NCI-H1105 (cell line): ENCODE results near the gene MYO1A.

Source experiments
- DNase-seq: peaks from one replicate; lab custom pipeline; 2025; lab: John Stamatoyannopoulos, UW

Gene MYO1A

DNA sequence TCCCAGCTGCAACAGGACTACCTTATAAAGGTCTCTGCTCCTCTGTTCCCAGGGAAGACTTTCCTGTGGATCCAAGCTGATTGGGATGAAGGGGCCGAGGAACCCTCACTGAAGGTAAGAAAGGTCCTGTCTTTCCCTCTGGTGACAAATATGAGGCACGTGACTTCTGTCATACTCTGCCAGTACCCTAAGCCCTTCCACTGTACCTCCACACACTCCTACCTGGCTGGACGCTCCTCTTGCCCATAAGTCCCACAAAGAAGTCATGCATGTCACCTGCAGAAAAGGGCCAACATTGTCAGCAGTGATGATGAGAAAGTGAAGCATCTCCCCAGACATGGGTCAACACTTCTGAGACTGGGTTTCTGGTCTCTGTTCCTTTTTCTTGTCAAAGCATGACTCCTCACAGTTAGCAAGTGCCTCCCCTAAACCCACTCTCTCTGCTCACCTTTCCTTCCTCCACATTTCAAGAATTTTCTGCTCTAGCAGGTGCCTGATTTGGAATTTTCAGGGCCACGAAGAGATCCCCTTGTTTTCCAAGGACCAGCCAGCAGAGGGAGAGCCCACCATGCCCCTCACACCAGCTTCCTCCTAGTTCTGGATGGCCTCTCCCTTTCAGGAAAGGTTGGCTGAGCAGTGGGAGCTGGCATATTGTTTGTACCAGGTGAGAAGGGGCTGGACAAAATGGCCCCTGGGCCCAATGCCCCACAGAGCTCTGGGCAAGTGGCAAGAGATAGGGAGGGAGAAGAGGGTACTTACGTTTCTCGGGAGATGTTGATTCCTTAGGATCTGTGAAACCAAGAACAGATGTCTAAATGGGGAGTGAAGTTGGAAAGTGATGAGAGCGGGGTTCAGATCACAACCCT lies 37.1 kb downstream of the MYO1A start:
- no peak for DNase-seq

DNA sequence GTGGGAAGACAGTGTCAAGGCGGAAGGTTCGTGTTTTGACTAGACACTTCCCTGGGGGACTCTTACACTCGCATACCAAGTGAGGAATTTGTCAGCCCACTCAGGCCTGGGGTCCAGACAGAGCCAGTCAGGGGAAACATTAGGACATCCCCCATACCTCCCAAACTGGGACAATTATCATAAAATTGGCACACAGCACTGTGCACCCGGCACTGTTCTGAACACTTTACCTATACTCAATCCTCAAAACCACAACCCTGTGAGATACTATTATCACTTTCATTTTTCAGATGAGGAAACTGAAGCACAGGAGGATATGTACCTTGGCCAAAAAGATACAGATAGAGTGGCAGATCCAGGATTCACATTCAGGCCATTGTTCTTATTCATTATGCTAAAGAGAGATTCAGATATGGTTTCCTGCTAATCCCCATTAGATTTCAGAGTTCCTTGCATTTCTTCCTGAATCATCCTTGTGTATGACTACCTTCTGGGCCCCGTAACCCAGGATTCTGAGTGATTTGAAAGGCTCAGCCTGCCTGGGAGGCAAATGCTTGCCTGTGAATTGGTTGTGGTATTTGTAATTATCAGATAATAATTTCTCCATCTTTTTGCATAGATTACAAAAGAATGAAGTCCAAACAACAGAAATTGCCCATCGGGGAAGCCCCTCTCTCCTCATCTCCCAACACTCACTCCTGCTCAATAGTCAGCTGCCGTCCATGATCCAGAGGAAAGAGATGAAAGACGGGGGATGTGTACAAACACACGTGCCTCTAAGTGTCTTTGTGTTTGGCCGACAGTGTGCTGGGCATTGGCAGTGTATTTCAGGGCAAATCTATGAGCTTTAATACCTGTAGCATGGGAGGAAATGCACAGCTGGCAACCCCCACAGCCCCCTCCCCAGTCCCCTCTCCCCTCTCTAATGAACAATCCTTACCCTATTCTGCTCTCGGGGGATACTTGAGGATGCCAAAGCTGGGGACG lies 38.2 kb downstream of the MYO1A start:
- DNase-seq = no peak

DNA sequence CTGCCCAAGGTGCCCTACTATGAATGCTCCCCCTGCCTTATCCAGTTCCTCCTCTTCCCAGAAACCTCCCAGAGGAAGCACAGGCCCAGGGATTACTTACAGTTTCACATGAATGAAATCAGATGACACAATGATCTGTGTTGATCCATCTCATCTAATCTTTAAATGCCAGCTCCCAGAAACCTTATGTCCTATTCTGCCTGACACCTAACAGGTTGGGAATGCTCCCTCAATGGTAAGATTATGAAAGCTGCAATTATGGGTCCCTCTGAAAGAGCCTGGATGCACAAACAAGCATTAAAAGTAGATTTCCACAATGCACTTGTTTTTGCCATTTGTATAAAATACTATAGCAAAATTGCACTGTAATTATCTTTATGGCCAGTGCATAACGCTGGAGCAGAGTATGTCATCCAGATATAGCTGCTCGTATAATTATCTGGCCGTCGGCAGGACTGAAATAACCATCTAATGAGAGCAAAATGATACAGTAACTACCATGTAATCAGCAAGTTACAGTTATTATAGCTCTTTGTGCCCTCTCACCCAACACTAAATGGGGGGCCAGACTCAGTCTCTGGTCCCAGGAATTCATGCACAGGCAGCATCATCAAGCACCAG lies 39.2 kb downstream of the MYO1A start:
- DNase-seq = no peak

DNA sequence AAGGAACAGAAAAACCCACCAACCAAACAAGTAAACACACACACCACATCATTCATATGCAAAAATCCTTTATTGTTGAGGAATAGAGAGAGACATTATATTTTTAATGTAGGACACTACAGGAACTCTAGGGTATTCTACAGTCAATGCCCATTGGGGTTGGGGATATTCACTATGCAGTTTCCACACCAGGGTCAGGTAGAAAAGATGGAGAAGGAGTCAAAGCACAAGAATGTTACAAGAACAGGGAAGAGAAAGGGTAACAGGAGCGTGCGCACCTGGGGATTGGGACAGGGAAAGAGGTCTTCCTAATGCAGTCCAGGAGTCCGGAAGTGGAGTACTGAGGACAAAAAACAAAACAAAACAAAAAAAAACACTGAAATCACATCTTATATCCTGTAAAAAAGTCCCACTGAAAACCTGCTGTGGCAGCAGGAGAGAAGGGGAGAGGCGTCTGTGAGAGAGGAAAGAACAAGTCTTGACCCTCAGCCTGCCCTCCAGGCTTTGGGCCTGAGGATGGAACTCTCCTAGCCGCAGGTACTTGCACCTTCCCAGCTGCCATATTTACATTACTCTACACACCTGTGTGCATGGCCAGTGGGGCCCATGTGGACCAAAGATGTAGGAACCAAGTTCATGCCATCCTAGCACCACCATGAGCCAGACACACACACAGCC lies 39.8 kb downstream of the MYO1A start:
- DNase-seq = no peak

DNA sequence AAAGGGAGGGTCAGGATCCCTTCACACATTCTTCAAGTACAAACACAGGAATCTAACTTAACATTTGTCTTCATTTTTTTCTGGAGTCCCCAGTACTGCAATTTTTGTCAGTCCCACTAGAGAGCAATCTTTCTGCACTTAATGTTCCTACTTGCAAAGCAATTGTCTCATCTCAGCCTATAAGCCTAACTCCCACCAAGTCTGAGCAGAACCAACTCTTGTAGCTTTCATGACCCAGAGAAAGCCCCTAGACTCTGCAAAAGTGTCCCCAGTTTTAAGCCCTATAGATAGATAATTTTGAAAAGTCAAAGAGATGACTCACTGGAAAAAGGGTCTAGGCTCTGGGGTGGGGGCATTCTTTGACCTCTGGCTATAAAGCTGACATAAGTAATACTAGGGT lies 41.8 kb downstream of the MYO1A start:
- peak; percentile 21 for DNase-seq

DNA sequence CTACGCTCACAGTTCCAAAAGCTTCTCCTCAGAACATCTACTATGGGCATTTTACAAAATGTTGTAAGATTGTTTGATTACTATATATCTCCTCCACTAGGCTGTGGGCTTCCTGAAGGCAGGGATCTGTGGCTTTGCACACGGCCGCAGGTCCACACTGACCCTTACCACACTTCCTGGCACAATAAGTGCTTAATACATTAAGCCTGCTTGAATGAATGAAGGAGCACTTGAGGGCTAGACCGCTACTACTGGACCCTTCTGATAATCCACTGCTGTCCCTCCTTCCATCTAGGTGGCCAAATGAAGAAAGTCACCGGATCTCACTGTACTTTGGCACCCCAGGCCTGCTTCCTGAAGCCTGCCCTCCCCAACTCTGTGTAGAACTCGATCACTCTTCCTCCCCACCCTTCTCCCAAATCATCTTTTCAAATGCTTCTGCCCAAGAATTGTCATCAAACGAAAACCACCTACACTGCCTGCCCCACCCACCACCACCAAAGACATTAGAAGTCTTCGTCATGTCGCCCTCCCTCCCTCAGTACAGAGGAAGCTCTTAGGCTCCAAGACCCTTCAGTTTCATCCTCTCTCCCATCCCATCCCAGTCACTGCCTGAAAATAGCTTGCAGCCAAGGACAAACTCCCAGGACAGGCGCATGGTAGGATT lies 43.0 kb downstream of the MYO1A start:
- DNase-seq = no peak

DNA sequence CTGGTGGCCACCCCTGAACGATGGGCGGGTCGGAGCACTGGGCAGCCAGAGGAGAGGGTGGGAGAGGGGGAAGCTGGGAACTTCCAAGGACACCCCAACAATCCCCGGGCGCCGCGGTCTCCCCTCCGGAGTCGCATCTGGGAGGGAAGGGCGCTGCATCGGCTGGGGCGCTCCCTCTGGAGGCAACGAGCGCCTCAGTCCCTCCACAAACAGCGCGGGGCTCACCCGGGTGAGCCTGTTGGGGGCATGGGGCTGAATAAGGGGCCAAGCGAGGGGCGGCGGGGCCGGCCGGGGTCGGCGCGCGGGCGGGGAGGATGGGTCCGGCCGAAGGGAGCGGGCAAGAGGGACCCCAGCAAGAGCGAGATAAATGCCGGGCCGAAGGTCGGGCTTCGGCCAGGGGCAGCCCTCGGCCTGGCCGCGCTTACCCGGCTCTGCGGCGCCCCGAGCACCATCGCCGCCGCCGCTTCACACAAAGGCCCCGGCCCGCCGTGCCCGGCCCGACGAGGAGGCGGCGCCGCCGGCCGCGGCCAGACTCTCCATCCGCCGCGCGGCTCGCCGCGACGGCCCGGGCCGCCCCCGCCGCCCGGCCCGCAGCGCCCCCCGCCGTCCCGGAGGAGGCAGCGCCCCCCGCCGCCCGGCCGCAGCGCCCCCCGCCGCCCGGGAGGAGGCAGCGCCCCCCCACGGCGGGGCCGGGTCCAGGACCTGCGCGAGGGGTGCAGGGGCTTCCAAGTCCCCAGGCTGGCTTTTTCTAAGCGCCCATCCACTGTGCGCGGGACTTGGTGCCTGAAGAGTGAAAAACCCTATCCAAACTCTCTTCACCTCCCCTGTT lies 43.7 kb downstream of the MYO1A start, which contains the start of gene ZBTB39:
TSS of gene ZBTB39 (minus strand) at position 567 of the 829 bp plus-strand sequence. CDS start 1,629 bp downstream, outside the sequence.
- peak; percentile 22 for DNase-seq

DNA sequence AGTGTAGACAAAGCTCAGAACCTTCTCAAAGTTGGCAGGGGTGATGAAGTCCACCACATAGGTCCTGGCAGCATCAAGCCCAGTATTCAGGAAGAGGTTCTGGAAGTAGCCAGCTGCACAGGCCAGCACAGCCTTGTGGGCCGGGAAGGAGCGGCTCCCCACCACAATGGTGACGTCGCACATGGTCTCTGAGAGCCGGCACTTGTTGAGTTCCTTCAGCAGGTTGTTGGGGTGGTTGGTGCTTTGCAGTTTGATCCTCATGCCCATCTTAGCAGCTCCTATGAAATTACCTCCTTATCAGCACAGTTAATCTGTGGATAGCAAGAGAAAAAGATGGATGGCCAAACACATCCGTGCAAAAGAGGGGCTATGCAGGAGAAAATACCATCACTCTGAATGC lies 45.3 kb downstream of the MYO1A start:
- no peak for DNase-seq

DNA sequence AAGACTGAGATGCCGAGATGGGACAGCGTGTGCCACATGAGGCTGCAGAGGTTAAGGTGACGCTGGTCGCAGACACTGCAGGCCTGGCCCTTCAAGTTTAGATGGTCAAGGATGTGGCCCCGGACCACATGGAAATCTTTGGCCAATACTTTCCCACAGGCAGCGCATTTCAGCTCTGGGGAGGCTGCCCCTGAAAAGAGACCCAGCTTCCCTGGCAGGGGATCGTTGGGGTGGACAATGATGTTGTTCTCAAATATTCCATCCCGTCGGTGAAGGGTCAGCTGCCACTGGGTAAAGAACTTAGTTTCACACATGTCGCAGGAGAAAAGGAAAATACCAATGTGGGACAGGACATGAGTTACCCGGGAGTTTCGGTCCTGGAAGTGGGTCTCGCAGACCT lies 46.5 kb downstream of the MYO1A start:
- DNase-seq = no peak

DNA sequence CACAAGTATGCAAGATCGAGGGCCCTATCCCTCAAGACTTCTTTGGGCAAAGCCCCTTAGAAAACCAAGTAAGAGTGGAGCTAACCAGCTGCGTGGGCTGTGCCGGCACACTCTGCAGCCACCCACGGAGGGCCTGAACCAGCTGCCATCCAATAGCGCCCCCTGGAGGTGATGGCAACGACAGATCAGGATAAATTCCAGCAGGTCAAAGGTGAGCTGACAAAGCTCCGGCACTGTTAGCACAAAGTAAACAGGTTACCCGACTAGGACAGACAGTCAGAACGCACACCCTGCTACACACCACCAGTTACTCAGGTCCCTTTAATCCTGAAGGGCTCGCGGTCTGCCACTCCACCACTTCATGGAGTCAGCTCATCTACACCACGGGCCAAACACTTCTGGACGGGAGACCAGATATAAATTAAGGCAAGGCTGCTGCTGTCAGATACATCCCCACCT lies 48.5 kb downstream of the MYO1A start:
- no peak for DNase-seq

DNA sequence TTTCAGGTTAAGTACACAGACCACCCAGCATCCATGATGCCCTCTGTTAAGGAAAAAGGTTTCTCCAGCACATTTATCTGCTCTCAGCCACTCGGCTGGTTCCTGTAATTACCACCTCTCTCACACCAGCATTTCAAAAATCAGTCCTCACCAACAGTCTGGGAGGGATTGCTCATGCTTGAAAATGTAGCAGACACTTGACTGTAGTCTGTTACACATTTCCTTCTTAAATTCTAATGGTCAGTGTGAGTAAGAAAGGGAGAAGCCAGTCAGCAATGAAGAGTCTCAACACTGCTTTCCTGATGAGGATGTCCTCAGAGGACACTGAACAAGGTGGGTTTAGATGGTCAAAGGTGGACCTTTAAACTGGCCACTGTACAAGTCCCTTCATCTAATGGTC lies 49.5 kb downstream of the MYO1A start:
- DNase-seq = no peak

DNA sequence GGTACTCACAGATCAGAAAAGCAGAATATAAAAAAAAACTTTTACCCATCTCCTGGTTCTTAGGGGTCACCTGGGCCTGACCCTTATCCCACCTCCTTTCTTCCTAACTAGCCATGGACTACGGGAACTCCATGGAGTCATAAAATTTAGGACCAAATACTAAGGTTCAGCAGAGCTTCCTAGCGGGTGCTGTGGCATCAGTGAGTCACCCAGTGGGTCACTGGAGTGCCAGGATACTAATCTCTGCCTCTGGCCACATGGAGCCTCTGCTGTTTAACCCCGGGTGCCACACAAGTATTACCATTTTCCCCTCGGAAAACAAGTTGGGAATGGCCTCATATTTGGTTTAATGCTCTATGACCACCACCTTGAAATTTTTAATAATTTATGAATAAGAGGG lies 50.5 kb downstream of the MYO1A start:
- no peak for DNase-seq

DNA sequence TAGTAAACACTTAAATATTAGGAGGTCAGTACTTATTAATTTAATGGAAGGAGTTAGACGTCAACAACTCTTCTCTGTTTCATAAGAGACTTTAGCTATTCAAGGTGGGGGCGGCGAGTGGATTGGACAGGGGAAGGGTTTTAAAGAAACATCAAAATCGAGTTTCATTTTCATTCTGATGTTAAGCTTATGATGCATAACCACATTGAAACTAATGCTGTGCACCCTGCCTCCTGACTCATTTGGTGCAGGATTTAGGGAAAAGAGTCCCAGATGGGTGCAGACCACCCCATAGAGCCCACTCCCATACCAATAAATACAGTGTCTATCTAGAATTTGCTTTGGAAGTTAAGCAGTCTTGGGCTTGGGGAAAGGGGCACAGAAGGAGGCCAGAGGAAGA lies 50.9 kb downstream of the MYO1A start:
- DNase-seq = no peak

DNA sequence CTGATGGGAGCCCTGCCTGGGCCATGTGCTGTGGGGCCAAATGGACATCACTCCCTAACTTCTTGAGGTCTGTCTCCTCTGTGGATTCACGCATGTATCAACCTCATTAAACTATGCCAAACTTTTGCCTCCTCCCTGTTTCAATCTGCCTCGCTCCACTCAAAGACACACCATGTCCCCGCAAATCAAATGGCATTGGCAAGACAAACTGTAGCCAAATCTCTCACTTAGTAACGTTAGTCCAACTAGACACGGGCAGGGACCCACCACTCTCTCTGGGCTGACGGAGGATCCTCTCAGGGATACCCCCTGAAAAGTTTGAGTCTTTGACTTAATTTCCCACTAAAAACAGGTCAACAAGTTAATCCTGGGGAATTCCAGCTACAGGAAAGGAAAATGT lies 51.6 kb downstream of the MYO1A start:
- DNase-seq = no peak

DNA sequence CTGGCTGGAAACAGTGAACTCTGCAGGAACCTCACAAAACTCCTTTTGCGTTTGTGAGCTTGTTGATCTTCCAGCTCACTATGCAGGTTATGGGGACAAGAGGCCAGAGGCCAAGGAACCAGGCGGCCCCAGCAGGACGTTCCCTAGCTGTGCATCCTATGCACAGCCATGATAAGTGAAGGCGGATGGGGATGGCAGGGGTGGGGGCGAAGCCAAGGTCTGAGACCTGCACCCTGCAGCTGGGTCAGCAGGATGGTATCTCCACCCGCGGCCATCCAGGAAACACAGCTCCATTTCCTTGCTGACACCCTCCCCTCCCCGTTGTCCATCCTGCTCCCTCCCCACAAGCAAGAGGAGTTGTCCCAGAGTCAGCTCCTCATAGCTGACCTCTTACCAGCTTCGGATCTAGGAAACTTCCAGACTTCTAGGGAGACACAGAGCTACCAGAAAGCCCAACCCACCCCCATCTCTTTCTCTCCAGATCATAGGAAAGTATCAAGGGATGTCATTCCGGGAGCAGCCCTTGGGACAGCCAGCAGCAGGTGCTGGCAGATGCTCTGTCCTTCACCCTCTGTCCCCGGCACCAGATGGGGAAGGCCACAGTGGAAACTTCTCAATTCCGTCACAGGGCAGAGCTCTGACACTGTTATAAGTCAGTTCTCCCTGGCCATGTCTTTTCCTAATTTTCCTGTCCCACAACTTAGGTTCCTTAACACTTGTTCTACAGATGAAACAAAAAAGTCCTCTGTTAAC lies 53.0 kb downstream of the MYO1A start:
- DNase-seq = no peak

DNA sequence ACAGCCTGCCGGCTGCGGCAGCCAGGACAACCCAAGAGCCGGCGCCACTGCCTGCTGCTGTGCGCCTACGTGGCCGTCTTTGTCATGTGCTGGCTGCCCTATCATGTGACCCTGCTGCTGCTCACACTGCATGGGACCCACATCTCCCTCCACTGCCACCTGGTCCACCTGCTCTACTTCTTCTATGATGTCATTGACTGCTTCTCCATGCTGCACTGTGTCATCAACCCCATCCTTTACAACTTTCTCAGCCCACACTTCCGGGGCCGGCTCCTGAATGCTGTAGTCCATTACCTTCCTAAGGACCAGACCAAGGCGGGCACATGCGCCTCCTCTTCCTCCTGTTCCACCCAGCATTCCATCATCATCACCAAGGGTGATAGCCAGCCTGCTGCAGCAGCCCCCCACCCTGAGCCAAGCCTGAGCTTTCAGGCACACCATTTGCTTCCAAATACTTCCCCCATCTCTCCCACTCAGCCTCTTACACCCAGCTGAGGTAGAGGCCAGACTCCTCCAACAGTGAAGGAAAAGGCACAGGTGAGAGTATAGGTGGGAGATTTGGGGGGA lies 53.9 kb downstream of the MYO1A start:
- DNase-seq = no peak

DNA sequence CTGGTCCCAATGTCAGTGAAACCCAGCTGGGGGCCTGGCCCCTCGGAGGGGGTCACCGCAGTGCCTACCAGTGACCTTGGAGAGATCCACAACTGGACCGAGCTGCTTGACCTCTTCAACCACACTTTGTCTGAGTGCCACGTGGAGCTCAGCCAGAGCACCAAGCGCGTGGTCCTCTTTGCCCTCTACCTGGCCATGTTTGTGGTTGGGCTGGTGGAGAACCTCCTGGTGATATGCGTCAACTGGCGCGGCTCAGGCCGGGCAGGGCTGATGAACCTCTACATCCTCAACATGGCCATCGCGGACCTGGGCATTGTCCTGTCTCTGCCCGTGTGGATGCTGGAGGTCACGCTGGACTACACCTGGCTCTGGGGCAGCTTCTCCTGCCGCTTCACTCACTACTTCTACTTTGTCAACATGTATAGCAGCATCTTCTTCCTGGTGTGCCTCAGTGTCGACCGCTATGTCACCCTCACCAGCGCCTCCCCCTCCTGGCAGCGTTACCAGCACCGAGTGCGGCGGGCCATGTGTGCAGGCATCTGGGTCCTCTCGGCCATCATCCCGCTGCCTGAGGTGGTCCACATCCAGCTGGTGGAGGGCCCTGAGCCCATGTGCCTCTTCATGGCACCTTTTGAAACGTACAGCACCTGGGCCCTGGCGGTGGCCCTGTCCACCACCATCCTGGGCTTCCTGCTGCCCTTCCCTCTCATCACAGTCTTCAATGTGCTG lies 54.6 kb downstream of the MYO1A start:
- no peak for DNase-seq

DNA sequence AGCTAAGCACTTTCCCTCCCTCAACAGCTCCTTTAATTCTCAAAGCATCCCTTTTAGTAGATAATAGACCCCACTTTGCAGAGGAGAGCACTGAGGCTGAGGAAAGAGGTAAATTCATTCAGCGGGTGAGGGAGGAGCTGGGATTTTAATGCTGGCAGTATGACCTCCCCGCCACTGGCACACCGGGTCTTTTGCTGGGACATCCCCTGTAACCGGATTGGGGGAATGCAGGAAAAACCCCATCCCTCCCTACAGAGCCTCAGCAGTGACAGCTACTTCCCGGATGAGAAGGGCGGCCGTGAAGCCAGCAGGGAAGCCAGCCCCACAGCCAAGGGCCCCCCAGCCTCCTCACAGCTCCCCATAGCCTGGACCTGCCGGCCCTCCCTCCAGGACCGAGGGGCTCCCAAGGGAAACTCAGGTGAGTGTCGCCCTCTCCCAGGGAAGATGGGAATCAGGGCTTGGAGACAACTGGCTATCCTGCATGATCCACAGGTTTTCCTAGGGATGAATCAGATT lies 55.6 kb downstream of the MYO1A start:
- DNase-seq = no peak
